Measurements from ENCODE around the gene ENTR1.

The ENTR1 gene

GRCh38 chr9:136366826-136367225 lies 43.6 kb downstream of the ENTR1 start:
- no peak overlapping the region for H3K4me3 ChIP-seq (ENCODE audit: low read depth, low read length)
- no peak for TF ChIP-seq CTCF (IDR thresholded peaks at IDR 0.05; ENCODE audit: insufficient read depth, low read length, missing control alignments)
- POLR2A ChIA-PET, result interaction anchor here (0.7 to 1.3 kb wide), 2 partner anchors 10 to 14 kb away, joined by 3 to 4 read pairs; no protein-coding TSS in a partner anchor
- CTCF ChIA-PET, result interaction anchor here (1.4 to 8.7 kb wide), 4 partner anchors 32 to 53 kb away, joined by 3 to 93 read pairs (median 29); partner anchors contain the start of genes ENTR1, PMPCA and SNAPC4
- no peak for DNase-seq (ENCODE audit: low read depth, low spot score)

GRCh38 chr9:136365775-136366222 lies 44.6 kb downstream of the ENTR1 start:
- H3K4me3 ChIP-seq (ENCODE audit: low read depth, low read length), result no peak overlapping the region
- ChIA-PET CTCF (interaction anchor here (1.4 to 8.7 kb wide), 6 partner anchors 8 to 52 kb away, joined by 3 to 93 read pairs (median 43); partner anchors contain the start of genes CARD9, ENTR1, PMPCA and SNAPC4), POLR2A (interaction anchor here (0.9 to 1.4 kb wide), 2 partner anchors 8 to 23 kb away, joined by 3 to 4 read pairs; partner anchors contain the start of gene CARD9)
- DNase-seq (ENCODE audit: low read depth, low spot score), result no peak
- TF ChIP-seq CTCF (IDR thresholded peaks at IDR 0.05; ENCODE audit: insufficient read depth, low read length, missing control alignments), result no peak

- H3K4me3 ChIP-seq (ENCODE audit: low read depth, low read length), result no peak overlapping the region
- no peak for TF ChIP-seq CTCF (IDR thresholded peaks at IDR 0.05; ENCODE audit: insufficient read depth, low read length, missing control alignments)
- POLR2A ChIA-PET, result interaction anchor here (0.9 to 1.4 kb wide), 2 partner anchors 9 to 24 kb away, joined by 3 to 4 read pairs; partner anchors contain the start of gene CARD9
- DNase-seq (ENCODE audit: low read depth, low spot score), result no peak
- CTCF ChIA-PET, result interaction anchor here (0.8 to 8.7 kb wide), 11 partner anchors 9 to 52 kb away, joined by 3 to 93 read pairs (median 9); partner anchors contain the start of genes CARD9, ENTR1, PMPCA and SNAPC4
Observed at GRCh38 chr9:136364942-136365774, 45.3 kb downstream of the ENTR1 start.

GRCh38 chr9:136363949-136364748 lies 46.3 kb downstream of the ENTR1 start:
- TF ChIP-seq CTCF (IDR thresholded peaks at IDR 0.05; ENCODE audit: insufficient read depth, low read length, missing control alignments), result no peak
- ChIA-PET POLR2A (interaction anchor here (0.9 to 2.6 kb wide), 5 partner anchors 9 to 38 kb away, joined by 3 to 15 read pairs (median 7); no protein-coding TSS in a partner anchor), CTCF (interaction anchor here (0.6 to 8.7 kb wide), 22 partner anchors 10 to 51 kb away, joined by 3 to 93 read pairs (median 6); partner anchors contain the start of genes CARD9, ENTR1, GPSM1 and PMPCA)
- H3K4me3 ChIP-seq (ENCODE audit: low read depth, low read length), result peak overlapping the region; percentile 39
- no peak for DNase-seq (ENCODE audit: low read depth, low spot score)

GRCh38 chr9:136363106-136363948 lies 47.1 kb downstream of the ENTR1 start, which contains the start of gene DNLZ:
Gene DNLZ (minus strand): TSS chr9:136363744. CDS start chr9:136363714, 30 bp downstream.
- CTCF ChIA-PET, result interaction anchor here (0.6 to 8.7 kb wide), 25 partner anchors 9 to 90 kb away, joined by 3 to 93 read pairs (median 5); partner anchors contain the start of genes CARD9, ENTR1, GPSM1 and PMPCA
- peak within 1 kb of the TSS; percentile 77 for H3K4me3 ChIP-seq (ENCODE audit: low read depth, low read length)
- TF ChIP-seq CTCF (IDR thresholded peaks at IDR 0.05; ENCODE audit: insufficient read depth, low read length, missing control alignments), result peak; percentile 93
- POLR2A ChIA-PET, result interaction anchor here (0.6 to 2.6 kb wide), 11 partner anchors 9 to 1270 kb away, joined by 3 to 15 read pairs (median 4); partner anchors contain the start of genes ENTR1 and PMPCA
- DNase-seq (ENCODE audit: low read depth, low spot score), result peak; percentile 59
